Occipital lobe (tissue), 2 donors: ENCODE measurements around the gene STK17B. TPM values are rescaled to one million over a fixed set of nuclear protein-coding genes. Genes with fewer than 3 reads are reported as not detected.
A peak's percentile ranks its signal among the peaks of the same experiment; 100 is the strongest.

ENCODE experiments used
- DNase-seq: peaks from one replicate; lab custom pipeline; 2025; lab: John Stamatoyannopoulos, UW
- total RNA-seq: library from RNA; depleted of rRNA; stranded (reverse); fragments of >200 nt; gene quantifications from one replicate; pipeline ENCODE4 v1.2.3, GENCODE V29; 2014

Gene STK17B
- total RNA-seq, 1 donor from 2014 or later: 8.1 TPM

GRCh38 chr2:196184921-196185320 lies 13.5 kb upstream of the STK17B start:
- no peak for DNase-seq

GRCh38 chr2:196183528-196184231 lies 12.3 kb upstream of the STK17B start:
- DNase-seq: no peak

- DNase-seq: no peak
These were observed 11.7 kb upstream of the STK17B start for GRCh38 chr2:196183172-196183473.

- no peak for DNase-seq
These were observed 11.2 kb upstream of the STK17B start for GRCh38 chr2:196182439-196183171.

- DNase-seq: no peak
These were observed 10.1 kb upstream of the STK17B start for GRCh38 chr2:196181484-196181883.

GRCh38 chr2:196177124-196177523 lies 5.7 kb upstream of the STK17B start:
- no peak for DNase-seq

GRCh38 chr2:196176142-196176738 lies 4.9 kb upstream of the STK17B start:
- no peak for DNase-seq

- no peak for DNase-seq
These were observed 3.0 kb upstream of the STK17B start for GRCh38 chr2:196174404-196174803.

GRCh38 chr2:196173505-196173904 lies 2.1 kb upstream of the STK17B start:
- no peak for DNase-seq

GRCh38 chr2:196172951-196173350 lies 1.6 kb upstream of the STK17B start:
- DNase-seq: no peak

- no peak for DNase-seq
These were observed 568 bp upstream of the STK17B start for GRCh38 chr2:196171946-196172345.

GRCh38 chr2:196170606-196171247 lies 651 bp downstream of the STK17B start:
- DNase-seq: peak; percentile 32

- no peak for DNase-seq
These were observed 1.2 kb downstream of the STK17B start for GRCh38 chr2:196170213-196170605.

- no peak for DNase-seq
These were observed 1.9 kb downstream of the STK17B start for GRCh38 chr2:196169516-196169915.

- DNase-seq: no peak
These were observed 3.2 kb downstream of the STK17B start for GRCh38 chr2:196168181-196168580.

- DNase-seq: no peak
These were observed 3.7 kb downstream of the STK17B start for GRCh38 chr2:196167666-196168065.

- DNase-seq: no peak
These were observed 4.5 kb downstream of the STK17B start for GRCh38 chr2:196166876-196167275.

GRCh38 chr2:196165016-196165415 lies 6.4 kb downstream of the STK17B start:
- no peak for DNase-seq

GRCh38 chr2:196163285-196163684 lies 8.1 kb downstream of the STK17B start:
- DNase-seq: no peak

- DNase-seq: no peak
These were observed 8.7 kb downstream of the STK17B start for GRCh38 chr2:196162586-196163175.

GRCh38 chr2:196160946-196161345 lies 10.4 kb downstream of the STK17B start:
- no peak for DNase-seq

- DNase-seq: no peak
These were observed 11.3 kb downstream of the STK17B start for GRCh38 chr2:196160101-196160500.
